Measurements from ENCODE around the gene CENATAC. TPM values are rescaled to one million over a fixed set of nuclear protein-coding genes. Genes with fewer than 3 reads are reported as not detected.

The CENATAC gene
- total RNA-seq, 2 experiments from 2014 or later: 47.7 to 60.6 TPM

GRCh38 chr11:119055901-119056300, 58.0 kb downstream of the CENATAC start:
- CTCF ChIA-PET (ENCODE audit: unreplicated experiment): interaction anchor here (0.6 to 0.9 kb wide), 2 partner anchors 31 to 62 kb away, joined by 3 read pairs; no protein-coding TSS in a partner anchor
- H3K4me2 ChIP-seq (ENCODE audit: low read length): peak overlapping the region; percentile 84
- DNase-seq (ENCODE audit: low spot score): peak; percentile 59
- no peak overlapping the region; the same call in 1 of the 2 replicates for H2AFZ ChIP-seq (ENCODE audit: low read length)
- H3K4me3 ChIP-seq (ENCODE audit: low read depth, low read length, poor library complexity, severe bottlenecking): peak overlapping the region; percentile 82
- H3K9me3 ChIP-seq (ENCODE audit: low read length): no peaks in the 10 kb centered on the region
- no peaks in the 10 kb centered on the region for H3K9me2 ChIP-seq (ENCODE audit: insufficient read depth, low read length)
- H4K20me1 ChIP-seq (ENCODE audit: insufficient read depth, low read length): no peaks in the 10 kb centered on the region
- H3K4me1 ChIP-seq (ENCODE audit: insufficient read depth, low read length, poor library complexity, severe bottlenecking): peaks cover 13% of the 10 kb centered on the region
- peak; percentile 65 for TF ChIP-seq CTCF (conservative IDR thresholded peaks at IDR 0.05; ENCODE audit: low read length)
- TF ChIP-seq EZH2phosphoT487 (IDR thresholded peaks at IDR 0.05; ENCODE audit: borderline replicate concordance, low read depth, low read length): no peak
- peaks cover 49% of the 10 kb centered on the region for H3K36me3 ChIP-seq (ENCODE audit: insufficient read depth, low read length)
- POLR2A ChIA-PET: interaction anchor here (0.6 to 2.0 kb wide), 10 partner anchors 12 to 58 kb away, joined by 3 to 7 read pairs (median 4); partner anchors contain the start of genes CENATAC and VPS11
- peak overlapping the region; percentile 65 for H3K27ac ChIP-seq (ENCODE audit: low read depth, low read length, poor library complexity, severe bottlenecking)
- intact Hi-C loops (cut with micrococcal nuclease; ENCODE audit: unreplicated experiment): loop anchor here (2.0 kb wide), 2 partner anchors 47 to 141 kb away; no protein-coding TSS in a partner anchor
- peaks cover 22% of the 10 kb centered on the region for H3K79me2 ChIP-seq (ENCODE audit: insufficient read depth, low read depth, low read length)
- BruUV-seq (replicated peaks): no TSS peak

DNA sequence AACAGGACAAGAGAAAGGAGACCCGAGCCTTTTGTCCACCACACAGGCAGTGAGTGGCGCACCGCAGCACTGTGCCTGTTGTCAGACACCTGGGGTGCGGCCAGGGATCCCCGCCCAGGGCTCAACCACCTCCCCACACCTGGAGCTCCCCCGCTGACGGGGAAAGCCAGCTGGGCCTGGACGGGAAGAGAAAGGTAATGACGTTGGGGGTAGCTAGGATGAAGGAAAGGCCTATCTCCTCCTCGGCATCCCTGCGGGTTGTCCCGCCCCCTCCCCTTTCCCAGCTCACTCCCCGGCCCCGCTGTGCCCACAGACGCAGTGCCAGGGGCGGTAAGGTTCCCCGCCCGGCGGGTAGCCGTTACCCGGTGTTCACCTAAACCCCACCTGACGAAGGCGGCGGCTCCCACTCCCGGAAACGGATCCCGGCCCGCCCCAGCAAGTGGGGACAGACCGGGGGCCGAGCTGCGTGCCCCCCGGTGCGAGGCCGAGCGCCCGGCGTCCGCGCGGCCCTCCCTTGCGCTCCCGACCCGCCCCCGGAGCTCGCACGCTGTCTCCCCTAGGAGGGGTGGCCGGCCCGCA, 58.6 kb downstream of the CENATAC start:
- ChIA-PET POLR2A (interaction anchor here (0.6 to 2.0 kb wide), 11 partner anchors 11 to 59 kb away, joined by 3 to 7 read pairs (median 4); partner anchors contain the start of genes CENATAC and VPS11), CTCF (ENCODE audit: unreplicated experiment) (interaction anchor here (0.6 to 1.0 kb wide), 3 partner anchors 98 to 317 kb away, joined by 3 to 5 read pairs (median 4); no protein-coding TSS in a partner anchor)
- H3K27ac ChIP-seq (ENCODE audit: low read depth, low read length, poor library complexity, severe bottlenecking): peak overlapping the region; percentile 65
- intact Hi-C loops (cut with micrococcal nuclease; ENCODE audit: unreplicated experiment): loop anchor here (2.0 kb wide), 2 partner anchors 46 to 140 kb away; no protein-coding TSS in a partner anchor
- H3K4me2 ChIP-seq (ENCODE audit: low read length): peak overlapping the region; percentile 84
- H4K20me1 ChIP-seq (ENCODE audit: insufficient read depth, low read length): no peaks in the 10 kb centered on the region
- no TSS peak for BruUV-seq (replicated peaks)
- H3K4me1 ChIP-seq (ENCODE audit: insufficient read depth, low read length, poor library complexity, severe bottlenecking): peaks cover 13% of the 10 kb centered on the region
- peak; percentile 61 for DNase-seq (ENCODE audit: low spot score)
- TF ChIP-seq CTCF (conservative IDR thresholded peaks at IDR 0.05; ENCODE audit: low read length) (no peak; the same call in 1 of the 2 replicates), EZH2phosphoT487 (IDR thresholded peaks at IDR 0.05; ENCODE audit: borderline replicate concordance, low read depth, low read length) (no peak)
- H3K9me3 ChIP-seq (ENCODE audit: low read length): no peaks in the 10 kb centered on the region
- no peaks in the 10 kb centered on the region for H3K9me2 ChIP-seq (ENCODE audit: insufficient read depth, low read length)
- H3K79me2 ChIP-seq (ENCODE audit: insufficient read depth, low read depth, low read length): peaks cover 22% of the 10 kb centered on the region
- H3K4me3 ChIP-seq (ENCODE audit: low read depth, low read length, poor library complexity, severe bottlenecking): peak overlapping the region; percentile 82
- H3K36me3 ChIP-seq (ENCODE audit: insufficient read depth, low read length): peaks cover 43% of the 10 kb centered on the region
- H2AFZ ChIP-seq (ENCODE audit: low read length): peak overlapping the region; percentile 77; the same call in 1 of the 2 replicates
